Keratinocyte (primary cell): Measurements from ENCODE around the gene DBNDD1.

Experiments
- CTCF ChIP-seq, 3 experiments: IDR thresholded peaks in 1 of 3; conservative IDR thresholded peaks in 1 of 3; optimal IDR thresholded peaks in 1 of 3; 2 replicates in 2 of 3; 3 replicates in 1 of 3; pipeline versions ENCODE3 to v1.5.1; 2011; ENCODE audit warnings: low read length in 3 of 3, mild to moderate bottlenecking in 3 of 3, moderate library complexity in 2 of 3, control low read depth in 1 of 3, inconsistent platforms in 1 of 3; ENCODE audit not compliant: insufficient read depth in 2 of 3; ENCODE audit errors: extremely low read depth in 1 of 3
- EZH2 ChIP-seq: IDR thresholded peaks from one replicate; pipeline ENCODE4 v1.6.1; 2012; ENCODE audit warnings: inconsistent platforms, mild to moderate bottlenecking, low read length, moderate library complexity

DNA sequence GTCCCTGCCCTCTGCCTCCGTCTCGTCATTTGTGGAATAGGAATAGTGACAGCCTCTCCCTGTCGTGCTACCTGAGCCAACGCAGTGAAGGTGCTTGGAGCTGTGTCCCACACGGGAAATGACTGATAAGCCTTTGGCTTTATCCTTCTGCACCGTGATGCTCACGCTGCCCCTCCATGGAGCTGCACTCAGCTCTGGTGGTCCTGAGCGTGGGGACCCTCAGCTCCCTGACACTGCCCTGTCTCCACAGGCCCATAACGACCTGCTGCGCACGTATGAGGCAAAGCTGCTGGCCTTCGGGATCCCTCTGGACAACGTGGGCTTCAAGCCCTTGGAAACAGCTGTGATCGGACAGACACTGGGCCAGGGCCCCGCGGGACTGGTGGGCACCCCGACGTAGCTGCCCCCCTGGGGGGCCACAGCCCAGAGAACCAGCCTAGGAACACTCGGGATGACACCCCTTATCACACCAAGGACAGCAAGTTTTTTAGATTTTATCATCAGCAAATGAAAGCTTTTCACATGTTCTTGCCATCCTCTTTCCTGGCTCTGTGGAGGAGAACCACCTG is 23.8 kb upstream of the DBNDD1 start:
- TF ChIP-seq CTCF (optimal IDR thresholded peaks at IDR 0.05 in 1 of 3, IDR thresholded peaks at IDR 0.05 in 1 of 3, conservative IDR thresholded peaks at IDR 0.05 in 1 of 3; ENCODE audit: extremely low read depth in 1 of 3, insufficient read depth in 2 of 3, low read length in 3 of 3) = no peak
- no peak for TF ChIP-seq EZH2
